Activated T-helper 1 cell treated with anti-CD3 and anti-CD28 coated beads, Interleukin-2, amount 50 U/mL, for 16 hours (primary cell): Measurements from ENCODE around the gene ZC3H10.
"Not testable (repeated sequence)": the region's sequence is repeated elsewhere in the genome, so short reads cannot be mapped to it uniquely, and the experiment has no call there.

Source experiments
- DNase-seq, 2 donors: peaks; one replicate each; pipeline ENCODE4 v3.0.0-alpha.2; 2020; ENCODE audit warnings: low read depth in 1 of 2, low spot score in 1 of 2

Gene ZC3H10

GRCh38 chr12:56117778-56118687 lies at the start of gene ZC3H10:
ZC3H10 (plus strand) TSS chr12:56118266; CDS start chr12:56120563, 2,297 bp downstream.
- peak; percentile 89 to 96 for DNase-seq

GRCh38 chr12:56071648-56072047 lies 46.4 kb upstream of the ZC3H10 start:
- no peak for DNase-seq

- DNase-seq = no peak
Measured at GRCh38 chr12:56074396-56074795, 43.7 kb upstream of the ZC3H10 start.

GRCh38 chr12:56077966-56078365 lies 40.1 kb upstream of the ZC3H10 start:
- DNase-seq = not testable (repeated sequence)

- DNase-seq = no peak
Measured at GRCh38 chr12:56078427-56078826, 39.6 kb upstream of the ZC3H10 start.

GRCh38 chr12:56078931-56079722 lies 38.9 kb upstream of the ZC3H10 start:
- DNase-seq = peak; percentile 22 to 32

GRCh38 chr12:56079723-56080555 lies 38.1 kb upstream of the ZC3H10 start, which contains the start of gene ERBB3:
ERBB3 (plus strand) TSS chr12:56080165; CDS start chr12:56080301, 136 bp downstream.
- DNase-seq = peak; percentile 33 to 55

- no peak for DNase-seq
Measured at GRCh38 chr12:56080556-56081138, 37.4 kb upstream of the ZC3H10 start.

- no peak for DNase-seq
Measured at GRCh38 chr12:56081393-56082347, 36.4 kb upstream of the ZC3H10 start.

- DNase-seq = no peak
Measured at GRCh38 chr12:56082382-56082781, 35.7 kb upstream of the ZC3H10 start.

- DNase-seq = no peak
Measured at GRCh38 chr12:56082967-56083366, 35.1 kb upstream of the ZC3H10 start.

- no peak for DNase-seq
Measured at GRCh38 chr12:56084958-56085543, 33.0 kb upstream of the ZC3H10 start.

GRCh38 chr12:56086096-56086495 lies 32.0 kb upstream of the ZC3H10 start:
- DNase-seq = no peak

GRCh38 chr12:56086608-56087007 lies 31.5 kb upstream of the ZC3H10 start:
- DNase-seq = no peak

GRCh38 chr12:56087220-56087619 lies 30.8 kb upstream of the ZC3H10 start:
- no peak for DNase-seq

GRCh38 chr12:56097738-56098137 lies 20.3 kb upstream of the ZC3H10 start:
- no peak for DNase-seq

- DNase-seq = no peak
Measured at GRCh38 chr12:56098592-56098991, 19.5 kb upstream of the ZC3H10 start.

- no peak for DNase-seq
Measured at GRCh38 chr12:56099787-56100186, 18.3 kb upstream of the ZC3H10 start.

GRCh38 chr12:56101045-56101444 lies 17.0 kb upstream of the ZC3H10 start:
- no peak for DNase-seq
